Measurements from ENCODE around the gene POLN.

GRCh38 chr4:2036327-2036726 lies 205.6 kb downstream of the POLN start:
- TF ChIP-seq, protein P1, sequence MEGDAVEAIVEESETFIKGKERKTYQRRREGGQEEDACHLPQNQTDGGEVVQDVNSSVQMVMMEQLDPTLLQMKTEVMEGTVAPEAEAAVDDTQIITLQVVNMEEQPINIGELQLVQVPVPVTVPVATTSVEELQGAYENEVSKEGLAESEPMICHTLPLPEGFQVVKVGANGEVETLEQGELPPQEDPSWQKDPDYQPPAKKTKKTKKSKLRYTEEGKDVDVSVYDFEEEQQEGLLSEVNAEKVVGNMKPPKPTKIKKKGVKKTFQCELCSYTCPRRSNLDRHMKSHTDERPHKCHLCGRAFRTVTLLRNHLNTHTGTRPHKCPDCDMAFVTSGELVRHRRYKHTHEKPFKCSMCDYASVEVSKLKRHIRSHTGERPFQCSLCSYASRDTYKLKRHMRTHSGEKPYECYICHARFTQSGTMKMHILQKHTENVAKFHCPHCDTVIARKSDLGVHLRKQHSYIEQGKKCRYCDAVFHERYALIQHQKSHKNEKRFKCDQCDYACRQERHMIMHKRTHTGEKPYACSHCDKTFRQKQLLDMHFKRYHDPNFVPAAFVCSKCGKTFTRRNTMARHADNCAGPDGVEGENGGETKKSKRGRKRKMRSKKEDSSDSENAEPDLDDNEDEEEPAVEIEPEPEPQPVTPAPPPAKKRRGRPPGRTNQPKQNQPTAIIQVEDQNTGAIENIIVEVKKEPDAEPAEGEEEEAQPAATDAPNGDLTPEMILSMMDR (IDR thresholded peaks at IDR 0.05): no peak
- TF ChIP-seq HMGXB4 (CRISPR knock-in tag; IDR thresholded peaks at IDR 0.05) (no peak), MXD4 (CRISPR knock-in tag; IDR thresholded peaks at IDR 0.05; ENCODE audit: borderline replicate concordance) (no peak), JUN (CRISPR knock-in tag; IDR thresholded peaks at IDR 0.05) (no peak)
- TF ChIP-seq, protein P2, sequence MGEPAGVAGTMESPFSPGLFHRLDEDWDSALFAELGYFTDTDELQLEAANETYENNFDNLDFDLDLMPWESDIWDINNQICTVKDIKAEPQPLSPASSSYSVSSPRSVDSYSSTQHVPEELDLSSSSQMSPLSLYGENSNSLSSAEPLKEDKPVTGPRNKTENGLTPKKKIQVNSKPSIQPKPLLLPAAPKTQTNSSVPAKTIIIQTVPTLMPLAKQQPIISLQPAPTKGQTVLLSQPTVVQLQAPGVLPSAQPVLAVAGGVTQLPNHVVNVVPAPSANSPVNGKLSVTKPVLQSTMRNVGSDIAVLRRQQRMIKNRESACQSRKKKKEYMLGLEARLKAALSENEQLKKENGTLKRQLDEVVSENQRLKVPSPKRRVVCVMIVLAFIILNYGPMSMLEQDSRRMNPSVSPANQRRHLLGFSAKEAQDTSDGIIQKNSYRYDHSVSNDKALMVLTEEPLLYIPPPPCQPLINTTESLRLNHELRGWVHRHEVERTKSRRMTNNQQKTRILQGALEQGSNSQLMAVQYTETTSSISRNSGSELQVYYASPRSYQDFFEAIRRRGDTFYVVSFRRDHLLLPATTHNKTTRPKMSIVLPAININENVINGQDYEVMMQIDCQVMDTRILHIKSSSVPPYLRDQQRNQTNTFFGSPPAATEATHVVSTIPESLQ (CRISPR knock-in tag; IDR thresholded peaks at IDR 0.05): no peak

Data from WTC11 (cell line).